ENCODE data around the gene PPP1R2B.

The PPP1R2B gene

GRCh38 chr5:156879665-156880285, 29.7 kb downstream of the PPP1R2B start:
- DNase-seq (ENCODE audit: low read depth in 2 of 2) = no peak

GRCh38 chr5:156883316-156883875, 33.3 kb downstream of the PPP1R2B start:
- no peak for DNase-seq (ENCODE audit: low read depth in 2 of 2)

- no peak for DNase-seq (ENCODE audit: low read depth in 2 of 2)
Observed at GRCh38 chr5:156888520-156888919, 38.4 kb downstream of the PPP1R2B start.

- no peak for DNase-seq (ENCODE audit: low read depth in 2 of 2)
Observed at GRCh38 chr5:156892223-156892622, 42.1 kb downstream of the PPP1R2B start.

GRCh38 chr5:156892864-156893263, 42.8 kb downstream of the PPP1R2B start:
- no peak for DNase-seq (ENCODE audit: low read depth in 2 of 2)

- no peak for DNase-seq (ENCODE audit: low read depth in 2 of 2)
Observed at GRCh38 chr5:156893517-156893916, 43.4 kb downstream of the PPP1R2B start.

GRCh38 chr5:156896546-156896945, 46.5 kb downstream of the PPP1R2B start:
- DNase-seq (ENCODE audit: low read depth in 2 of 2) = no peak

Data from fibroblast of skin of left biceps (primary cell).